ENCODE measurements around the gene NIPAL1. TPM values are rescaled to one million over a fixed set of nuclear protein-coding genes. Genes with fewer than 3 reads are reported as not detected.

Gene NIPAL1
- total RNA-seq, 2 experiments from 2014 or later, result 1.8 to 2.9 TPM

DNA sequence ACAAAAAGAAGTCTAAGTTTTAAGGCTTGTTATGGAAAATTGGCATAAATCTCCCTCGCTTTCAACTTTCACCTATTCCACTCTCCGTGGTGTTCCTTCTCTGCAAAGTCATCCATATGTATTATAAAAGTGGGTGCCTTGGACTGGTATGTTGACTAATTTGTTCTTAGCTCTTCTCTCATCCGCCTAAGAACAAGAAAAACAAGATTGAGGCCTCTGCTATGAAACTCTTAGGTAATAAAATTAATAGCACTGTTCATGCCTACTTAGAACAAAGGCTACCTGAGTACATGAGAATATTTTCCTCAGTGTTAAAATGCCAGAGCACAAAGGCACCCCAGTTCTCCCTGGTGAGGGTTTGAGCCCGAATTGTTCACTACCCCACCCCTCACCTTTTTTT lies 1.4 kb upstream of the NIPAL1 start:
- Mint-ChIP-seq H3K9me3 (no peaks in the 10 kb centered on the region), H3K27ac (no peak overlapping the region), H3K27me3 (peaks cover 31% of the 10 kb centered on the region), H3K36me3 (no peaks in the 10 kb centered on the region), H3K4me3 (no peak overlapping the region), H3K4me1 (peaks cover 16% of the 10 kb centered on the region)
- DNase-seq, result no peak

DNA sequence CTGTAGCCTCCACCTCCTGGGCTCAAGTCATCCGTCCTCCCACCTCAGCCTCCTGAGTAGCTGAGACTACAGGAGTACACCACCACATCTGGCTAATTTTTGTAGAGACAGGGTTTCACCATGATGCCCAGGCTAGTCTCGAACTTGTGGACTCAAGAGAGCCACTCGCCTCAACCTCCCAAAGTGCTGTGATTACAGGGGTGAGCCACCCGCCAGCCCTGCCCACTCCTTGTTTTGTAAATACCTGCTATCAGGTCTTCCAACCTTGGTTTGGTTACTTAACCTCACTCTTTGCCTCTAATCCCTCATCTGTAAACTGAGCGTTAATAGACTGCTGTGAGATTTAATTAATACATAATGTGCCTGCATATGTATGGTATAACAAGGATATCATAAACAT lies 894 bp upstream of the NIPAL1 start:
- peaks cover 31% of the 10 kb centered on the region for H3K27me3 Mint-ChIP-seq
- no peak for DNase-seq
- H3K9me3 Mint-ChIP-seq, result no peaks in the 10 kb centered on the region
- H3K4me3 Mint-ChIP-seq, result peak overlapping the region; percentile 81
- no peaks in the 10 kb centered on the region for H3K36me3 Mint-ChIP-seq
- H3K4me1 Mint-ChIP-seq, result peaks cover 19% of the 10 kb centered on the region
- H3K27ac Mint-ChIP-seq, result no peak overlapping the region

GRCh38 chr4:48017108-48017571 lies 568 bp downstream of the NIPAL1 start:
- H3K4me3 Mint-ChIP-seq, result peak overlapping the region; percentile 81
- H3K36me3 Mint-ChIP-seq, result no peaks in the 10 kb centered on the region
- no peaks in the 10 kb centered on the region for H3K9me3 Mint-ChIP-seq
- peaks cover 24% of the 10 kb centered on the region for H3K27me3 Mint-ChIP-seq
- peak; percentile 62 for DNase-seq
- H3K27ac Mint-ChIP-seq, result peak overlapping the region; percentile 20
- peaks cover 27% of the 10 kb centered on the region for H3K4me1 Mint-ChIP-seq

DNA sequence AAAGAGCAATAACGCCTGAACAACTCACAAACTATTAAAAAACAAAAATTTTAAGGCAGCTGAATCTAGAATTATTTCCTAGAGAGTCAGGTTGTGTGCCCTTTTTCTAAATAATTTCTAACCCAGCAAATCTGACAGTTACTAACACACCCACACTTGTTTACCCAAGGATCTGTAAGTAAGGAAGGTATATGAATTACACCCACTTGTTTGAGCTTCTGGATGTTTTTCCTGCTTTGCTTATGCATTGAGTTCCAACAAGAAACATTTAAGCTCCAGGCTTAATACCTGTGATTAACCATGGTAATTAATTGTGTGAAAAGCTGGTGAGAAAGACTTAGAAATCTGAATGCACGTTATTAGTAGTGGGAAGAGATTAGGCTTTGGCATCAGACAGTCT lies 1.5 kb downstream of the NIPAL1 start:
- H3K4me1 Mint-ChIP-seq, result peaks cover 29% of the 10 kb centered on the region
- no peaks in the 10 kb centered on the region for H3K36me3 Mint-ChIP-seq
- H3K4me3 Mint-ChIP-seq, result no peak overlapping the region
- peaks cover 23% of the 10 kb centered on the region for H3K27me3 Mint-ChIP-seq
- H3K9me3 Mint-ChIP-seq, result no peaks in the 10 kb centered on the region
- no peak overlapping the region for H3K27ac Mint-ChIP-seq
- DNase-seq, result no peak

DNA sequence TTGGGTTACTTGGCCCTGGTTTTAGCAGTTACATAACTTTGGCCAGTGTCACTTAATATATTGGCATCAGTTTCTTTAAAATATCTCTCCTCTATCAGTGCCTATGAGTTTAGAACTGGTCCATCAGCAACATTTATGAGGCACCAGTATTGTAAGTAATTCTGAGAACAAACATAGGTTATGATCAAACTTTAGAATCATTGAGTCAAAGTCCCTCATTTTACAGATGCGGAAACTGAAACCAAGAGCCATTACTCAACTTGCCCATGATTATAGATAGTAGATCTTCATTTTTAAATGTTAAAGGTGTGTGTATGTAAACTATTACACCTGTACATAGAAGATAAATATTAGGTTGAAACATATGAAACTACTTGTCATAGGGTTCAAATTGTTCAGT lies 4.5 kb downstream of the NIPAL1 start:
- H3K36me3 Mint-ChIP-seq, result peaks cover 5% of the 10 kb centered on the region
- no peaks in the 10 kb centered on the region for H3K9me3 Mint-ChIP-seq
- H3K27me3 Mint-ChIP-seq, result peaks cover 21% of the 10 kb centered on the region
- H3K4me1 Mint-ChIP-seq, result peaks cover 27% of the 10 kb centered on the region
- H3K4me3 Mint-ChIP-seq, result no peak overlapping the region
- no peak overlapping the region for H3K27ac Mint-ChIP-seq
- DNase-seq, result no peak

GRCh38 chr4:48022192-48022799 lies 5.7 kb downstream of the NIPAL1 start:
- Mint-ChIP-seq H3K36me3 (peaks cover 5% of the 10 kb centered on the region), H3K27me3 (peaks cover 21% of the 10 kb centered on the region), H3K4me1 (peaks cover 27% of the 10 kb centered on the region), H3K27ac (no peak overlapping the region), H3K9me3 (no peaks in the 10 kb centered on the region), H3K4me3 (no peak overlapping the region)
- no peak for DNase-seq

GRCh38 chr4:48024522-48024921 lies 8.0 kb downstream of the NIPAL1 start:
- no peaks in the 10 kb centered on the region for H3K9me3 Mint-ChIP-seq
- no peak overlapping the region for H3K27ac Mint-ChIP-seq
- peaks cover 10% of the 10 kb centered on the region for H3K27me3 Mint-ChIP-seq
- H3K4me3 Mint-ChIP-seq, result no peak overlapping the region
- peaks cover 9% of the 10 kb centered on the region for H3K36me3 Mint-ChIP-seq
- DNase-seq, result no peak
- peaks cover 35% of the 10 kb centered on the region for H3K4me1 Mint-ChIP-seq

DNA sequence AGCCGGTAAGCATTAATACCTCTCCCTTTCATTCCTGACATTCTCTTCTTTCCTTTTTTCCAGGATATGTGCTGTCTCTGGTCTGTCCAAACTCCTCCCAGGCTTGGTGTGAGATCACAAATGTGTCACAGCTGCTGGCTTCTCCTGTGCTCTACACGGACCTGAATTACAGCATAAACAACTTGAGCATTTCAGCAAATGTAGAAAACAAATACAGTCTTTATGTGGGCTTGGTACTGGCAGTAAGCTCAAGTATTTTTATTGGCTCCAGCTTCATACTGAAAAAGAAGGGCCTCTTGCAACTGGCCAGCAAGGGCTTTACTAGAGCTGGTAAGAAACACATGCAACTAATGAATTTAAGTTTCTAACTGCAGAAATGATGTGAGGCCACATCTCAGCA lies 8.4 kb downstream of the NIPAL1 start:
- no peaks in the 10 kb centered on the region for H3K9me3 Mint-ChIP-seq
- no peak overlapping the region for H3K27ac Mint-ChIP-seq
- peaks cover 9% of the 10 kb centered on the region for H3K36me3 Mint-ChIP-seq
- H3K4me3 Mint-ChIP-seq, result no peak overlapping the region
- peaks cover 35% of the 10 kb centered on the region for H3K4me1 Mint-ChIP-seq
- H3K27me3 Mint-ChIP-seq, result peaks cover 10% of the 10 kb centered on the region
- DNase-seq, result no peak

DNA sequence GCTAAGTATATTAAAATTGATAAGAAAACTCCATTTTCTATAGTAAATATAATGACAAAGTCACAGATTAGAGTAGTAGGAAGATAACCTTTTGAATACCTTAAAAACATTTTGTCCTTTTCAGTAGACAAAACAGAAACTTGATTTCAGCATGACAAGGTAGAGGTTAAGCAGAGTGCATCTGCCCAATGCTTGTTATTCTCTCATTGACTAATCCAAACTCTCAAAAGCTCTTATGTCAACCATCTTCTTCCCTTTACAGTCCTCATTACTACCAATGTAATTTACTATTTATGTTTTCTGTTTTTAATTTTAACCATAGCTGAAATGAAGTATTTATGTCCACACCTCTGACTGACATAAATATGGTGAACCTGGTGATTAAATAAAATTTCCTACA lies 11.1 kb downstream of the NIPAL1 start:
- Mint-ChIP-seq H3K36me3 (peaks cover 9% of the 10 kb centered on the region), H3K27ac (no peak overlapping the region), H3K4me3 (no peak overlapping the region), H3K9me3 (no peaks in the 10 kb centered on the region), H3K27me3 (peaks cover 10% of the 10 kb centered on the region), H3K4me1 (peaks cover 36% of the 10 kb centered on the region)
- DNase-seq, result no peak

DNA sequence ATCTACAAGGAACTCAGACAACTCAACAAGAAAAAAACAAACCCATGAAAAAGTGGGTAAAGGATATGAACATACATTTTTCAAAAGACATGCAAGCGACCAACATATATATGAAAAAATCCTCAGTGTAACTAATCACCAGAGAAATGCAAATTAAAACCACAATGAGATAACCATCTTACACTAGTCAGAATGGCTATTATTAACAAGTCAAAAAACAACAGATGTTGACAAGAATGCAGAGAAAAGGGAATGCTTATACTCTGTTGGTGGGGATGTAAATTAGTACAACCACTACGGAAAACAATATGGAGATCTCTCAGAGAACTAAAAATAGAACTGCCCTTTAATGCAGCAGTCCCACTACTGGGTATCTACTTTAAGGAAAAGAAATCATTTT lies 12.1 kb downstream of the NIPAL1 start:
- Mint-ChIP-seq H3K4me3 (no peak overlapping the region), H3K36me3 (peaks cover 9% of the 10 kb centered on the region), H3K27me3 (peaks cover 10% of the 10 kb centered on the region), H3K27ac (no peak overlapping the region), H3K9me3 (no peaks in the 10 kb centered on the region), H3K4me1 (peaks cover 44% of the 10 kb centered on the region)
- no peak for DNase-seq

GRCh38 chr4:48030470-48030869 lies 13.9 kb downstream of the NIPAL1 start:
- peaks cover 16% of the 10 kb centered on the region for H3K36me3 Mint-ChIP-seq
- no peak overlapping the region for H3K4me3 Mint-ChIP-seq
- H3K9me3 Mint-ChIP-seq, result peaks cover 4% of the 10 kb centered on the region
- H3K27me3 Mint-ChIP-seq, result peaks cover 4% of the 10 kb centered on the region
- H3K4me1 Mint-ChIP-seq, result peaks cover 60% of the 10 kb centered on the region
- no peak for DNase-seq
- peak overlapping the region; percentile 26 for H3K27ac Mint-ChIP-seq

GRCh38 chr4:48031802-48032525 lies 15.4 kb downstream of the NIPAL1 start:
- DNase-seq, result no peak
- H3K36me3 Mint-ChIP-seq, result peaks cover 26% of the 10 kb centered on the region
- H3K27me3 Mint-ChIP-seq, result no peaks in the 10 kb centered on the region
- H3K27ac Mint-ChIP-seq, result no peak overlapping the region
- H3K9me3 Mint-ChIP-seq, result peaks cover 12% of the 10 kb centered on the region
- no peak overlapping the region for H3K4me3 Mint-ChIP-seq
- H3K4me1 Mint-ChIP-seq, result peaks cover 74% of the 10 kb centered on the region

GRCh38 chr4:48032721-48033120 lies 16.1 kb downstream of the NIPAL1 start:
- Mint-ChIP-seq H3K4me1 (peaks cover 76% of the 10 kb centered on the region), H3K27me3 (no peaks in the 10 kb centered on the region), H3K4me3 (no peak overlapping the region), H3K27ac (no peak overlapping the region), H3K9me3 (peaks cover 13% of the 10 kb centered on the region), H3K36me3 (peaks cover 28% of the 10 kb centered on the region)
- DNase-seq, result no peak

DNA sequence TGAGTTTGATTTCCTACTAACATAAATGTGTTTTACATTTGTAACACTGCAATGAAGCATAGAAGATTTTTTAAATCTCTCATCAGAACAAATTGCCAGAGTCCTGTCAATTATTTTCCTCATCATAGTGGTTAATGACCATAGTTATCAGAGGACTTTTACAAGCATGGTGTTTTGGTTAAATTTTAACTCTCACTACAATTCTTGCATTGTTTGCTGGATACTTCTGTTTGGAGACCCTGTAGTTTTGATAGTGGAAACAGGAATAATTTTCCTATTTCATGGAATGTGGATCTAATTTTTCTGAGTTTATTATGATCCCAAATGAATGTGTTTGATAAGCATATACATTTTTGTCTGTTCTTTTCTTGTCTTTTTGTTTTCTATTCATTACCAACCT lies 16.8 kb downstream of the NIPAL1 start:
- Mint-ChIP-seq H3K4me1 (peaks cover 69% of the 10 kb centered on the region), H3K36me3 (peaks cover 25% of the 10 kb centered on the region), H3K27me3 (no peaks in the 10 kb centered on the region), H3K27ac (no peak overlapping the region), H3K4me3 (no peak overlapping the region), H3K9me3 (peaks cover 13% of the 10 kb centered on the region)
- DNase-seq, result no peak

DNA sequence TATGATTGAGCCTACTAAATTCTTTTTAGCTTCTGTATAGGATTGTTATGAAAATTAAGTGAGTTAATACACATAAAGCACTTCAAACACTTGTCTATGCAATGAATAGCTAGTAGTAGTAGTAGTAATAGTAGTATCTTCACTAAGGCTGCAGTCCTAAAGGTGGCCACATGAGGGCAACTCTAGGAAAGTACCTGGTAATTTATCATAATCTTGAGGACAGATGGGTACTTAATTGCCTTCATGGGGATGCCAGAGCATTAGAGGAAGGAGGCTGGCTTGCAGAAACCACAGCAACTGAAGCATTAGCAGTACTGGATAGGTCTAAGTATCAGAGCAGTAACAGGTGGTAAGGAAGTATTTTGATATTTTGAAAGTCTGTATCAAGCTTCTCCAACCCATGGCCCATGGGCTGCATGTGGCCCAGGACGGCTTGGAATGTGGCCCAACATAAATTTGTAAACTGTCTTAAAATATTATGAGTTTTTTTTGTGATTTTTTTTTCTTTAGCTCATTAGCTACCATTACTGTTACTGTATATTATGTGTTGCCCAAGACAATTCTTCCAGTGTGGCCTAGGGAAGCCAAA lies 17.3 kb downstream of the NIPAL1 start:
- no peak overlapping the region for H3K27ac Mint-ChIP-seq
- H3K27me3 Mint-ChIP-seq, result no peaks in the 10 kb centered on the region
- no peak overlapping the region for H3K4me3 Mint-ChIP-seq
- H3K36me3 Mint-ChIP-seq, result peaks cover 27% of the 10 kb centered on the region
- peaks cover 64% of the 10 kb centered on the region for H3K4me1 Mint-ChIP-seq
- peak; percentile 47 for DNase-seq
- peaks cover 13% of the 10 kb centered on the region for H3K9me3 Mint-ChIP-seq
